IMR-90 (cell line): ENCODE measurements around the gene ARPC4. TPM values are rescaled to one million over a fixed set of nuclear protein-coding genes. Genes with fewer than 3 reads are reported as not detected.

ENCODE experiments used
- ATAC-seq: fragments of 200-7000 bp; cut with Tn5 transposase; 2 replicates; pipeline ENCODE4 v1.9.1; 2020; ENCODE audit warnings: low read depth, mild to moderate bottlenecking, moderate library complexity
- BruUV-seq: library from RNA; stranded (reverse); fragments of 400-500 nt; replicated peaks from 2 replicates; lab custom pipeline; 2021; lab: Mats Ljungman, UMichigan
- CTCF ChIA-PET: fragments of 300-600 bp; formaldehyde crosslinking; extraction: SDS; loops from one replicate; lab custom pipeline; 2021; ENCODE audit warnings: antibody characterized with exemption; lab: Yijun Ruan, JAX
- POLR2A ChIA-PET: fragments of 300-600 bp; sonication (Branson Sonifier 250); formaldehyde crosslinking; loops from one replicate; lab custom pipeline; 2022; ENCODE audit warnings: antibody characterized with exemption; ENCODE audit not compliant: unreplicated experiment; lab: Charles Lee
- DNase-seq: peaks from one replicate; pipeline ENCODE4 v3.0.0; 2013
- H2AFZ ChIP-seq: replicated peaks from 2 replicates; pipeline ENCODE3; 2013; ENCODE audit warnings: low read length, mild to moderate bottlenecking; ENCODE audit not compliant: poor library complexity
- H2AK5ac ChIP-seq: 2 replicates; pipeline ENCODE4 v1.6.1; 2013; ENCODE audit warnings: low read depth, low read length, inconsistent platforms
- H2AK9ac ChIP-seq: replicated peaks from 2 replicates; pipeline ENCODE3; 2013; ENCODE audit warnings: mild to moderate bottlenecking, low read depth, low read length, moderate library complexity; ENCODE audit not compliant: poor library complexity
- H2BK120ac ChIP-seq: 2 replicates; pipeline ENCODE4 v1.6.1; 2013; ENCODE audit warnings: low read depth, low read length, inconsistent platforms
- H2BK15ac ChIP-seq: 3 replicates; pipeline ENCODE4 v1.6.1; 2013; ENCODE audit warnings: low read depth, low read length, inconsistent platforms
- H2BK20ac ChIP-seq: 2 replicates; pipeline ENCODE4 v1.6.1; 2013; ENCODE audit warnings: low read depth, mild to moderate bottlenecking, inconsistent platforms, low read length, moderate library complexity
- H2BK5ac ChIP-seq: 2 replicates; pipeline ENCODE4 v1.6.1; 2013; ENCODE audit warnings: mild to moderate bottlenecking, low read depth, low read length, inconsistent platforms; ENCODE audit not compliant: poor library complexity, severe bottlenecking
- H3K14ac ChIP-seq: replicated peaks from 2 replicates; pipeline ENCODE4 v1.6.1; 2013; ENCODE audit warnings: low read depth, low read length, inconsistent platforms
- H3K18ac ChIP-seq: 2 replicates; pipeline ENCODE4 v1.6.1; 2013; ENCODE audit warnings: low read depth, low read length, control low read depth
- H3K23ac ChIP-seq: 2 replicates; pipeline ENCODE4 v1.6.1; 2013; ENCODE audit warnings: low read depth, low read length, inconsistent platforms
- H3K27ac ChIP-seq: 2 replicates; pipeline ENCODE4 v1.5.1; 2013; ENCODE audit warnings: mild to moderate bottlenecking, control low read depth, low read length; ENCODE audit not compliant: insufficient read depth
- H3K27me3 ChIP-seq: 2 replicates; pipeline ENCODE4 v1.6.1; 2013; ENCODE audit warnings: low read length; ENCODE audit not compliant: control insufficient read depth, insufficient read depth
- H3K36me3 ChIP-seq: 2 replicates; pipeline ENCODE4 v1.6.1; 2013; ENCODE audit warnings: low read length, mixed read lengths; ENCODE audit not compliant: control insufficient read depth, insufficient read depth
- H3K4ac ChIP-seq: 2 replicates; pipeline ENCODE4 v1.6.1; 2013; ENCODE audit warnings: low read depth, low read length, inconsistent platforms
- H3K4me1 ChIP-seq: 2 replicates; pipeline ENCODE4 v1.6.1; 2013; ENCODE audit warnings: low read length, mixed read lengths; ENCODE audit not compliant: control insufficient read depth, insufficient read depth
- H3K4me2 ChIP-seq: 2 replicates; pipeline ENCODE4 v1.6.1; 2013; ENCODE audit warnings: low read depth, mild to moderate bottlenecking, control low read depth, low read length, moderate library complexity
- H3K4me3 ChIP-seq: 2 replicates; pipeline ENCODE4 v1.5.1; 2013; ENCODE audit warnings: low read depth, mild to moderate bottlenecking, control low read depth, low read length, moderate library complexity; ENCODE audit not compliant: insufficient read depth
- H3K56ac ChIP-seq: 2 replicates; pipeline ENCODE4 v1.6.1; 2013; ENCODE audit warnings: low read length, inconsistent platforms; ENCODE audit not compliant: insufficient read depth; ENCODE audit errors: extremely low read depth
- H3K79me1 ChIP-seq, 2 experiments: 2 replicates each; pipeline ENCODE4 v1.6.1; 2013; ENCODE audit warnings: low read length in 2 of 2, inconsistent platforms in 1 of 2, low read depth in 1 of 2
- H3K9ac ChIP-seq: 2 replicates; pipeline ENCODE4 v1.6.1; 2013; ENCODE audit warnings: low read depth, low read length, control low read depth
- H3K9me1 ChIP-seq: 2 replicates; pipeline ENCODE4 v1.6.1; 2013; ENCODE audit warnings: low read length, inconsistent platforms; ENCODE audit not compliant: insufficient read depth
- H3K9me3 ChIP-seq: 2 replicates; pipeline ENCODE4 v1.6.1; 2013; ENCODE audit warnings: low read length; ENCODE audit not compliant: control insufficient read depth, insufficient read depth
- H4K20me1 ChIP-seq: 2 replicates; pipeline ENCODE4 v1.6.1; 2013; ENCODE audit warnings: low read length, inconsistent platforms; ENCODE audit not compliant: insufficient read depth
- H4K5ac ChIP-seq: 2 replicates; pipeline ENCODE4 v1.6.1; 2013; ENCODE audit warnings: mild to moderate bottlenecking, low read depth, low read length, control low read depth
- H4K8ac ChIP-seq, 2 experiments: 2 replicates each; pipeline ENCODE4 v1.6.1; 2013; ENCODE audit warnings: low read depth in 2 of 2, low read length in 2 of 2, control low read depth in 1 of 2, inconsistent platforms in 1 of 2
- H4K91ac ChIP-seq: 2 replicates; pipeline ENCODE4 v1.6.1; 2013; ENCODE audit warnings: low read depth, low read length, inconsistent platforms; ENCODE audit not compliant: insufficient read depth
- CHD1 ChIP-seq: IDR thresholded peaks from 2 replicates; pipeline ENCODE4 v1.6.1; 2012; ENCODE audit warnings: low read depth, low read length, improper control_type of control experiment
- MAZ ChIP-seq: IDR thresholded peaks from 2 replicates; pipeline ENCODE4 v1.6.1; 2012; ENCODE audit warnings: low read depth, mild to moderate bottlenecking, low read length, improper control_type of control experiment, moderate library complexity, borderline replicate concordance
- MXI1 ChIP-seq: IDR thresholded peaks from 2 replicates; pipeline ENCODE4 v1.6.1; 2012; ENCODE audit warnings: low read depth, mild to moderate bottlenecking, low read length, moderate library complexity, borderline replicate concordance
- RAD21 ChIP-seq: IDR thresholded peaks from 2 replicates; pipeline ENCODE4 v1.6.1; 2012; ENCODE audit warnings: low read length, improper control_type of control experiment
- WGBS, 2 experiments: methylation state at CpG; one replicate each; pipeline versions ENCODE4 v1.1.5 to v1.1.7; 2013; ENCODE audit warnings: missing lambda C conversion rate in 2 of 2; ENCODE audit not compliant: insufficient read length in 1 of 2; ENCODE audit errors: extremely low coverage in 2 of 2; 5-methylcytosine and 5-hydroxymethylcytosine counted together
- dilution Hi-C: fragments of 300-500 bp; cut with HindIII; formaldehyde crosslinking; loops from one replicate; pipeline ENCODE4 v1.14.3; 2018; ENCODE audit warnings: low sequenced_read_pairs; ENCODE audit not compliant: unreplicated experiment
- in situ Hi-C: fragments of 300-500 bp; cut with MboI; formaldehyde crosslinking; loops from 3 replicates; pipeline ENCODE4 v1.14.3; 2019; ENCODE audit warnings: low sequenced_read_pairs, inconsistent platforms, mixed read lengths
- intact Hi-C: fragments of 100-400 bp; cut with micrococcal nuclease; formaldehyde crosslinking; loops from 2 replicates; pipeline ENCODE4 v1.10.0; 2022
- polyA plus RNA-seq, 3 experiments: library from polyadenylated mRNA; depleted of rRNA; stranded (reverse); fragments of >200 nt; gene quantifications; 2 replicates each; pipeline ENCODE4 v1.2.3, GENCODE V29; 2012; ENCODE audit warnings: low replicate concordance in 1 of 3
- total RNA-seq: library from RNA; depleted of rRNA; stranded (reverse); fragments of >200 nt; gene quantifications from 2 replicates; pipeline ENCODE4 v1.2.3, GENCODE V29; 2012

The ARPC4 gene
- total and polyA plus RNA-seq, 2 of the 4 experiments (the other 2 are of a cell fraction): 188 to 383 TPM

DNA sequence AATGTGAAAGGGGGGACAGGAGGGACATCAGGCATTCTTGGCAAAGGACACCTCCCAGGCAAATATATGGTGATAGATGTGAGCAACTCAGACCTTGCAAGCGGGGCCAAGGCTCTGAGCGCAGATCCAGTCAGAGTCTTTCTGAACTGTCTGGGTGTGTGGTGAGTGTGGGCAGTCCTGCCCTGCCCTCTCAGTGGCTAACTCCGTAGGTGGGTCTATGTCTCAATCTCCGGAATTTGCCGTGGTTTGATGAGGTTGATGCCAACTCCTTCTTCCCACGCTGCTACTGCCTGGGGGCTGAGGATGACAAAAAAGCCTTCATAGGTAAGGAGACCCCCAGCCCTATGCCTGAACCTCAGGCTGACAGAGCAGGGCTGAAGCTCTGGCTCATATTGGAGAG lies 24.6 kb downstream of the ARPC4 start:
- H2BK120ac ChIP-seq: no peak overlapping the region
- H4K91ac ChIP-seq: no peak overlapping the region
- H3K9me3 ChIP-seq: no peaks in the 10 kb centered on the region
- WGBS, 2 experiments: no CpG with 5 or more reads among the region's 6 CpGs
- TF ChIP-seq CHD1 (no peak), MXI1 (no peak), RAD21 (no peak), MAZ (no peak)
- no peak overlapping the region for H2AK5ac ChIP-seq
- no peak overlapping the region for H2AFZ ChIP-seq
- no peak overlapping the region for H4K8ac ChIP-seq
- dilution Hi-C loops: no loop called here
- H2BK5ac ChIP-seq: no peak overlapping the region
- no peak overlapping the region for H3K4me2 ChIP-seq
- no peaks in the 10 kb centered on the region for H3K27me3 ChIP-seq
- H3K4me1 ChIP-seq: no peaks in the 10 kb centered on the region
- ATAC-seq: no peak
- H4K5ac ChIP-seq: no peak overlapping the region
- H3K23ac ChIP-seq: no peak overlapping the region
- in situ Hi-C loops: no loop called here
- H3K9me1 ChIP-seq: peaks cover 11% of the 10 kb centered on the region
- ChIA-PET CTCF (no interaction called here), POLR2A (no interaction called here)
- intact Hi-C loops: no loop called here
- no peak overlapping the region for H3K4ac ChIP-seq
- BruUV-seq: no TSS peak
- H2BK15ac ChIP-seq: no peak overlapping the region
- no peak overlapping the region for H3K4me3 ChIP-seq
- no peak overlapping the region for H3K56ac ChIP-seq
- peaks cover 9% of the 10 kb centered on the region for H3K36me3 ChIP-seq
- H3K27ac ChIP-seq: no peak overlapping the region
- H3K18ac ChIP-seq: no peak overlapping the region
- H3K14ac ChIP-seq: no peak overlapping the region
- no peak for DNase-seq
- H2AK9ac ChIP-seq: no peak overlapping the region
- H2BK20ac ChIP-seq: no peak overlapping the region
- H3K9ac ChIP-seq: no peak overlapping the region
- H4K20me1 ChIP-seq: no peaks in the 10 kb centered on the region; the same call in 1 of the 2 replicates
- H3K79me1 ChIP-seq: no peaks in the 10 kb centered on the region
